ENCODE measurements around the gene PRRX2. TPM values are rescaled to one million over a fixed set of nuclear protein-coding genes. Genes with fewer than 3 reads are reported as not detected.

Gene PRRX2
- total and polyA plus RNA-seq, 7 donors, result 0.46 to 4.7 (median 2.0) TPM; not detected in 1

DNA sequence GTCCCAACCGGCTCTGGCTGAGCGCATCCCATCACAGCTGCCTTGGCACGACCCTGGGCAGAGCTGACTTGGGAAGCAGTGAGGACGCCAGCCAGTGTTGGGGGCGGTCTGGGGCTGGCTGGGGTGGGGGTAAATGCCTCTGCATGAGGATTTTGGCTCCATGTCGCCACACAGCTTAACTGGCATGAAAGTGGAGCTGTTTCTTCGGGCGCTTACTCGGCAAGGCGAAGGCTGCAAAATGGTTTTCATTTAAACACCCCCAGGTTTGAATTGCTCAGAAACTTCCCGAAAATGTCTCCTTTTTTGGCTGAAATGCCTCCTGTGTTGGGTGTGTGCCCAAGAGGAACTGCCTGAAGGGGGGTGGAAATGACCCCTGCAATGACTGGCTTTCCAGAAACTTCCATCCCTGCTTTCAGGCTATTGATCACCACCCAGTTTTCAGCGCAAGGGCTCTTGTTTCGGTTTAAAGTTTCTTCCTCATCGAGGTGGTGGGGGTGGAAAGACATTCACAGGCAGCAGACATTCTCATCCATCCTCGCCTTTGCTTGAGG, 49.1 kb downstream of the PRRX2 start:
- H3K27me3 ChIP-seq, result no peaks in the 10 kb centered on the region

GRCh38 chr9:129716091-129716490, 50.6 kb downstream of the PRRX2 start:
- DNase-seq, result no peak
- intact Hi-C loops (cut with DNase I), result no loop called here
- no peak overlapping the region for H3K4me3 ChIP-seq
- no peak for TF ChIP-seq POLR2A (IDR thresholded peaks at IDR 0.05)
- no peak for TF ChIP-seq CTCF (IDR thresholded peaks at IDR 0.05)
- TF ChIP-seq POLR2AphosphoS5 (IDR thresholded peaks at IDR 0.05), result no peak
- TF ChIP-seq EP300 (IDR thresholded peaks at IDR 0.05), result no peak
- H3K4me1 ChIP-seq, result peaks cover 0 to 9% (median 5%) of the 10 kb centered on the region in 4 donors
- no peaks in the 10 kb centered on the region for H3K27me3 ChIP-seq
- no peaks in the 10 kb centered on the region for H3K9me3 ChIP-seq
- H3K36me3 ChIP-seq, result no peaks in the 10 kb centered on the region
- H3K27ac ChIP-seq, result peak overlapping the region in 3 of 4 donors; percentile 40 to 73 (median 45)
- WGBS, 2 donors, result 68 to 78% methylated on average over 5 of the region's 5 CpGs

More for the DNA sequence above, 49.1 kb downstream of the PRRX2 start:
- TF ChIP-seq CTCF (IDR thresholded peaks at IDR 0.05) (no peak), EP300 (IDR thresholded peaks at IDR 0.05) (no peak), POLR2AphosphoS5 (IDR thresholded peaks at IDR 0.05) (no peak)
- no peaks in the 10 kb centered on the region for H3K9me3 ChIP-seq
- H3K36me3 ChIP-seq, result no peaks in the 10 kb centered on the region
- no peak for DNase-seq
- H3K4me1 ChIP-seq, result peaks cover 0 to 9% (median 5%) of the 10 kb centered on the region in 4 donors
- H3K27ac ChIP-seq, result peak overlapping the region in 1 of 4 donors; percentile 73
- 78 to 82% methylated on average over 15 of the region's 15 CpGs for WGBS, 2 donors
- no peak overlapping the region for H3K4me3 ChIP-seq
- intact Hi-C loops (cut with DNase I), result loop anchor here (5.0 kb wide), 1 partner anchor 47 kb away; the partner anchor contains the start of gene PRRX2

DNA sequence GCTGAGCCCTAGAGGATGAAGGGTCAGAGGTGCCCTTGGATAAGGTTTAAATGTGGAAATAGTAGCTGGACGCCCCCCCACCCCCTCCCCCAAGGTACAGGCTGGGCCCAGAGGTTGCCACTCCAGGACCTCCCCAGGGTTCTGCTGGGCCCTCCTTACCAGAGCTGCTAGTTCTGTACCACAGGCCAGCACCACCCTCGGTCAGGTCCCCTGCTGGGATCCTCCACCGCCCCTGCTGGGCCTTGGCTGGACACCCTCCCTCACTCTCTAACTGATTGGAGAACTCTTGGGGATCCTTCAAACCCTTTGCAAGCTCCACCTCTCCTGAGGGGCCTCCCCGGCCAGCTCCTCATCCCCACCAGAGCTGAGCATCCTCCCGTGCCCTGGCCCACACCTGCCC, 52.5 kb downstream of the PRRX2 start:
- WGBS, 2 donors, result 75 to 84% methylated on average over 5 of the region's 5 CpGs
- H3K4me1 ChIP-seq, result peaks cover 0 to 9% (median 5%) of the 10 kb centered on the region in 4 donors

DNA sequence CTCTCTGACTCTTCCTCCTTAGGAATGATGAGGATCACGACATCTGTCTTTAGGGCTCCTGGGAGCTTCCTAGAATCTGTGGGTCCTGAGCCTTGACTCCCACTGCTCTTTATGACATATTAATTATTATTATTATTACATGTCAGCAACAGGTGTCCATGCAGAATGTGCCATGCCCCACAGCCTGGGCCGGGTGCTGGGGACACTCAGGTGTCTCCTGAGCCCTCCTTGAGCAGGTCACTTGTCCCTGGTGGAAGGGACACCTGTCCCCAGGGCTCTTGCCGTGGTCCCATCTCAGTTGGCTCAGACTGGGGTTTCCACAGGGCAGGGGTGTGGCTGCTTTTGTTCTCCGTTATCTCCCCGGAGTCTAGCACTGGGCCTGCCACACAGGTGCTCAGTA, 53.2 kb downstream of the PRRX2 start:
- H3K27ac ChIP-seq, result no peak overlapping the region
- H3K4me1 ChIP-seq, result peaks cover 0 to 9% (median 5%) of the 10 kb centered on the region in 4 donors
- no peak overlapping the region for H3K4me3 ChIP-seq
- H3K36me3 ChIP-seq, result no peaks in the 10 kb centered on the region
- intact Hi-C loops (cut with DNase I), result no loop called here
- H3K9me3 ChIP-seq, result no peaks in the 10 kb centered on the region
- WGBS, 2 donors, result 42 to 76% methylated on average over 5 of the region's 5 CpGs
- no peaks in the 10 kb centered on the region for H3K27me3 ChIP-seq
- TF ChIP-seq POLR2AphosphoS5 (IDR thresholded peaks at IDR 0.05) (no peak), CTCF (IDR thresholded peaks at IDR 0.05) (no peak), EP300 (IDR thresholded peaks at IDR 0.05) (no peak), POLR2A (IDR thresholded peaks at IDR 0.05) (no peak)
- DNase-seq, result no peak

More for the DNA sequence above, 52.5 kb downstream of the PRRX2 start:
- Histone ChIP-seq H3K4me3 (no peak overlapping the region), H3K9me3 (no peaks in the 10 kb centered on the region), H3K27ac (no peak overlapping the region), H3K27me3 (no peaks in the 10 kb centered on the region), H3K36me3 (no peaks in the 10 kb centered on the region)
- intact Hi-C loops (cut with DNase I), result no loop called here
- TF ChIP-seq EP300 (IDR thresholded peaks at IDR 0.05) (no peak), CTCF (IDR thresholded peaks at IDR 0.05) (no peak), POLR2A (IDR thresholded peaks at IDR 0.05) (no peak), POLR2AphosphoS5 (IDR thresholded peaks at IDR 0.05) (no peak)
- DNase-seq, result no peak

DNA sequence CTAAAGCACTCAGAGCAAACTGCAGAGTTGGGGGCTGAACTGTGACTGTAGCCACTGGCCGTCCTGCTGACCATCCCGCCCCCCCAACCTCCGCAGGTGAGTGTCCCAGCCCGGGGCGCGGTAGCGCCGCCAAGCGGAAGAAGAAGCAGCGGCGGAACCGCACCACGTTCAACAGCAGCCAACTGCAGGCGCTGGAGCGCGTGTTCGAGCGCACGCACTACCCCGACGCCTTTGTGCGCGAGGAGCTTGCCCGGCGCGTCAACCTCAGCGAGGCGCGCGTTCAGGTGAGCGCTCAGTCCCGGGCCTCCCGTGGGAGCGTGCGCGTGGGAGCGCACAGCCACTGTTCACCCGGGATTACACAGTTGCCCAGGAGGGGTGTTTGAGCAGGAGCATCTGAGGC, 53.7 kb downstream of the PRRX2 start:
- Histone ChIP-seq H3K4me1 (peaks cover 0 to 9% (median 5%) of the 10 kb centered on the region in 4 donors), H3K36me3 (no peaks in the 10 kb centered on the region), H3K4me3 (no peak overlapping the region), H3K9me3 (no peaks in the 10 kb centered on the region), H3K27ac (no peak overlapping the region), H3K27me3 (no peaks in the 10 kb centered on the region)
- intact Hi-C loops (cut with DNase I), result no loop called here
- no peak for TF ChIP-seq POLR2AphosphoS5 (IDR thresholded peaks at IDR 0.05)
- no peak for TF ChIP-seq CTCF (IDR thresholded peaks at IDR 0.05)
- TF ChIP-seq EP300 (IDR thresholded peaks at IDR 0.05), result no peak
- no peak for TF ChIP-seq POLR2A (IDR thresholded peaks at IDR 0.05)
- DNase-seq, result no peak
- 71 to 75% methylated on average over 38 of the region's 38 CpGs for WGBS, 2 donors

Measured in sigmoid colon (tissue), 7 donors.